ENCODE measurements around the gene BAG1. TPM values are rescaled to one million over a fixed set of nuclear protein-coding genes. Genes with fewer than 3 reads are reported as not detected.

Gene BAG1
- 26.2 and 29.5 TPM in 2 replicates for total RNA-seq

DNA sequence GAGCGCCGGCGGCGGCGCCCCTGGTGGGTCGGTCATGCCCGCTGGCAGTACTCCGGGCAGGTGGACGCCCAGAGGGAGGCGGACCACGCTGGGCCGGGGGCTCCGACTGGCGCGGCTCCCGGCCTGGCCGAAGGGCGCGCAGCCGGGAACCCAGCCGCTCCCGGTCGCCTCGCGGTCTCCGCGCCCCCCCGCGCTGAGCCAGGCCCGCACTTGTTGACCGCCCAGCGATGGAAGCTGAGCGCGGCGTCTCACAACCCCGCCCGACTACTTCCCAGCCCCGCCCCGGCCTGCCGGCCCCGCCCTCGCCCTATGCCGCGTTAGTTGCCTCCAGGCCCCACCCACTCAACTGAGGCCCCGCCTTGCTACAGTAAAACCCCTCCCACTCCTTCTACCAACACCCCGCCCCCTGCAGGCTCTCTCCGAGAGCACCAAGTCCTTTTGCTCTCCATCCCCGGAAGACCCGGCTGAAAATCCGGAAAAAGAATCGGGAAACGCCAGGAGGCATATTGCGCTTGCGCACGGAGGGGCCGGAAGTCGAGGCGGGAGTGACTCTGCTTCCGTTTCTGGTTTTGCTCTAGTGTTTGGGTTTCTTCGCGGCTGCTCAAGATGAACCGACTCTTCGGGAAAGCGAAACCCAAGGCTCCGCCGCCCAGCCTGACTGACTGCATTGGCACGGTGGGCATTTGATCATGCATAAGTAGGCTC is at the start of gene BAG1, which contains the start of gene CHMP5:
TSS of gene BAG1 (minus strand) at position 236 of the 705 bp plus-strand sequence.
TSS of gene CHMP5 (plus strand) at position 577 of the 705 bp plus-strand sequence. CDS start at position 607, 30 bp downstream.

DNA sequence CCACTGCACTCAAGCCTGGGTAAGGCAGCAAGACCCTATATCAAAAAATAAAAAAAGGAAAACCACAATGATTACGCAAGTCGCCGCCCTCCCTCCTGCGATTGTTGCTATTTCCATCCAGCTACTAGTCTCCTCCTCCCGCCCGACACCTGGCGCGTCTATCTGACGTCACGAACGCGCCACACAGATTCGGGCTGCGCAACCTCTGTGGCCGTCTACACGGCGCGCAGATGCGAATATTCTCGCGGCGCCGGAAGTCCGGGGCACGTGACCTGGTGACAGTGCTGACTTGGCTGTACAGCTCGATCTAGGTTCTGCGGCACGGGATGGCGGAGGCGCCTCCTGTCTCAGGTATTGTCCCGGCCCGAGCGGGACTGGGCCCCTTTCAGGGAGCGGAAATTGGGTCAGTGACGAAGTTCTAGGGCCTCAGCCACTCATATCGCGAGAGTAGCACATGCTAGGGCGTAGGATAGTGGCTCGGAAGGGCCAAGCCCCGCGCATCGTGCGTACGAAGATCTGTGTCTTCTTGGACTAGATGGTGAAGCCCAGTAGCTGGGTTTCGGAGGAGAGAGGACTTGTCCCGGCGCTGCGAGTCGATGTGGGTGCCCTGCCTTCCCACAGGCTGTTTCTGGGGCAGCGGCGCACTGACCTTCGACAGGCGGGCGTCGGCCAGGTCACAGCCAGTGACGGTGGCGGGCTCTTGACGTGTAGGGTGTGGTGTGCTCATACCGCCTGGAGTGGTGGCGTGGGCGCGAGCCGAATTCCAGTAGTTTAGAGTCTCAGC is 25.9 kb upstream of the BAG1 start, which contains the start of gene NFX1:
TSS of gene NFX1 (plus strand) at position 270 of the 784 bp plus-strand sequence. CDS start at position 327, 57 bp downstream.

DNA sequence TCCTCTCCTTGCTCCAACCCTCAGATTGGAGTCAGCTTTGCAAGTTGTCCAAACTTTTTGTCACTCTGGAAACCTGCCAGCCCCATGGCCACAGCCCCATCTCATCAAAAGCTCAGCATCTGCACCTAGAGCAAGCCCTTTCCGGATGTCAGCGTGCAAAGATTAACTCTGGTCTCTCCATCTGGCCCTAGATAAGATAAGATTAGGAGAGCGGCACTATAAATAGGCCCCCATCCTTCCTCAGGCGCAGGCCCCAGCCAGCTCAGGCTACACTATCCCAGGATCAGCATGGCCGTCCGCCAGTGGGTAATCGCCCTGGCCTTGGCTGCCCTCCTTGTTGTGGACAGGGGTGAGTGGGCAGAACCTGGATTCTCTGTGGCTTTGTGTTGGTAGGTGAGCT is 24.6 kb downstream of the BAG1 start, which contains the start of gene SPINK4:
TSS of gene SPINK4 (plus strand) at position 247 of the 400 bp plus-strand sequence. CDS start at position 289, 42 bp downstream.

Other genes starting within 250 kb of the BAG1 start
- gene DNAJA1, start 239.4 kb downstream of the BAG1 start, total RNA-seq, result 98.1 and 149 TPM in 2 replicates
- 18.2 and 18.6 TPM in 2 replicates for gene SMU1, start 188.0 kb downstream of the BAG1 start, total RNA-seq
- gene B4GALT1, start 97.4 kb downstream of the BAG1 start, total RNA-seq, result 80.2 and 111 TPM in 2 replicates
- not detected in 2 replicates for gene SPINK4, start 24.5 kb downstream of the BAG1 start, total RNA-seq
- 58.4 and 61.3 TPM in 2 replicates for gene CHMP5, start 341 bp upstream of the BAG1 start, total RNA-seq
- 14.2 and 18.8 TPM in 2 replicates for gene NFX1, start 25.8 kb upstream of the BAG1 start, total RNA-seq
- not detected in 2 replicates for gene AQP7, start 137.9 kb upstream of the BAG1 start, total RNA-seq
- 1.3 and 17.7 TPM in 2 replicates for gene AQP3, start 182.9 kb upstream of the BAG1 start, total RNA-seq
- gene NOL6, start 209.2 kb upstream of the BAG1 start, total RNA-seq, result 12.3 and 25.7 TPM in 2 replicates

Measured in epithelial cell of alveolus of lung (primary cell).